Panc1 (cell line): ENCODE data around the gene ITGB1BP2. TPM values are rescaled to one million over a fixed set of nuclear protein-coding genes. Genes with fewer than 3 reads are reported as not detected.
"Not testable (repeated sequence)": the region's sequence is repeated elsewhere in the genome, so short reads cannot be mapped to it uniquely, and the experiment has no call there.

Experiments
- ATAC-seq: fragments of 200-7000 bp; cut with Tn5 transposase; 2 replicates; pipeline ENCODE4 v1.9.1; 2020; ENCODE audit warnings: mild to moderate bottlenecking, moderate library complexity
- BruUV-seq: library from RNA; stranded (reverse); fragments of 400-500 nt; replicated peaks from 2 replicates; lab custom pipeline; 2021; lab: Mats Ljungman, UMichigan
- CTCF ChIA-PET: fragments of 300-600 bp; sonication (Branson Sonifier 250); formaldehyde crosslinking; loops from one replicate; lab custom pipeline; 2022; ENCODE audit warnings: antibody characterized with exemption; lab: Charles Lee
- POLR2A ChIA-PET: fragments of 300-600 bp; sonication (Branson Sonifier 250); formaldehyde crosslinking; loops from one replicate; lab custom pipeline; 2022; ENCODE audit warnings: antibody characterized with exemption; lab: Charles Lee
- DNase-seq: peaks from one replicate; pipeline ENCODE4 v3.0.0-alpha.2; 2010; ENCODE audit warnings: low read depth, low spot score
- H3K27ac ChIP-seq: 2 replicates; pipeline ENCODE4 v1.5.1; 2011; ENCODE audit warnings: mild to moderate bottlenecking, low read length, inconsistent platforms
- H3K27me3 ChIP-seq: fragments of 200-500 bp; sonication (Bioruptor generic); 2 replicates; pipeline ENCODE4 v1.6.0; 2014; ENCODE audit warnings: low read length, inconsistent platforms; ENCODE audit not compliant: control insufficient read depth, insufficient read depth
- H3K36me3 ChIP-seq: fragments of 200-500 bp; sonication (Bioruptor generic); 2 replicates; pipeline ENCODE4 v1.5.1; 2014; ENCODE audit warnings: inconsistent platforms, mild to moderate bottlenecking, low read length, moderate library complexity; ENCODE audit not compliant: control insufficient read depth, insufficient read depth
- H3K4me1 ChIP-seq: 2 replicates; pipeline ENCODE4 v1.5.1; 2011; ENCODE audit warnings: inconsistent platforms, mild to moderate bottlenecking, low read length, moderate library complexity; ENCODE audit not compliant: control insufficient read depth, insufficient read depth
- H3K4me3 ChIP-seq, 2 experiments: 2 replicates each; pipeline ENCODE4 v1.5.1; 2011 to 2012; ENCODE audit warnings: low read depth in 2 of 2, low read length in 2 of 2, mild to moderate bottlenecking in 2 of 2, inconsistent platforms in 1 of 2, moderate library complexity in 1 of 2
- H3K9me3 ChIP-seq: fragments of 200-500 bp; sonication (Bioruptor generic); 2 replicates; pipeline ENCODE4 v1.5.1; 2014; ENCODE audit warnings: low read depth, mild to moderate bottlenecking, inconsistent platforms, low read length, moderate library complexity; ENCODE audit not compliant: control insufficient read depth, insufficient read depth
- CTCF ChIP-seq: fragments of 450-650 bp; IDR thresholded peaks from 2 replicates; pipeline ENCODE4 v1.5.1; 2017; ENCODE audit warnings: mild to moderate bottlenecking
- POLR2AphosphoS5 ChIP-seq: IDR thresholded peaks from 2 replicates; pipeline ENCODE4 v1.6.1; 2012; ENCODE audit warnings: mild to moderate bottlenecking, low read depth, low read length, moderate library complexity
- REST ChIP-seq, 2 experiments: IDR thresholded peaks; 2 replicates each; pipeline ENCODE4 v1.6.1; 2011 to 2012; ENCODE audit warnings: low read depth in 2 of 2, control low read depth in 1 of 2, low read length in 1 of 2, mild to moderate bottlenecking in 1 of 2, moderate library complexity in 1 of 2; ENCODE audit not compliant: insufficient read depth in 1 of 2
- SIN3A ChIP-seq: IDR thresholded peaks from 2 replicates; pipeline ENCODE4 v1.6.1; 2012; ENCODE audit warnings: low read depth, mild to moderate bottlenecking, low read length, moderate library complexity, borderline replicate concordance; ENCODE audit not compliant: insufficient read depth
- TCF7L2 ChIP-seq: IDR thresholded peaks from 2 replicates; pipeline ENCODE4 v1.6.1; 2011; ENCODE audit warnings: mild to moderate bottlenecking, low read depth, low read length, inconsistent platforms
- in situ Hi-C: cut with HindIII; loops from 2 replicates; pipeline ENCODE4 v1.10.0; 2016; ENCODE audit warnings: low sequenced_read_pairs, low pct_unique_long_range_greater_than_20kb
- intact Hi-C: fragments of 100-400 bp; cut with micrococcal nuclease; formaldehyde crosslinking; loops from one replicate; pipeline ENCODE4 v1.10.0; 2022; ENCODE audit not compliant: unreplicated experiment
- total RNA-seq: library from RNA; stranded (reverse); gene quantifications from one replicate; pipeline ENCODE4 v1.2.1, GENCODE V29; 2021; ENCODE audit not compliant: unreplicated experiment

Gene ITGB1BP2
- total RNA-seq, 1 experiment from 2014 or later: 1.4 TPM

GRCh38 chrX:71321731-71322130 is 20.2 kb downstream of the ITGB1BP2 start:
- H3K27ac ChIP-seq: no peak overlapping the region
- TF ChIP-seq REST (IDR thresholded peaks at IDR 0.05; ENCODE audit: insufficient read depth in 1 of 2, low read depth in 2 of 2, low read length in 1 of 2) (no peak), POLR2AphosphoS5 (no peak), SIN3A (no peak), TCF7L2 (no peak), CTCF (no peak)
- no peaks in the 10 kb centered on the region for H3K27me3 ChIP-seq
- CTCF ChIA-PET: no interaction called here
- no TSS peak for BruUV-seq
- no peaks in the 10 kb centered on the region for H3K36me3 ChIP-seq
- intact Hi-C loops (no loop called here), in situ Hi-C loops (no loop called here)
- H3K4me3 ChIP-seq: no peak overlapping the region
- POLR2A ChIA-PET: no interaction called here
- ATAC-seq: no peak
- no peak for DNase-seq
- no peaks in the 10 kb centered on the region for H3K4me1 ChIP-seq
- no peaks in the 10 kb centered on the region for H3K9me3 ChIP-seq

GRCh38 chrX:71324452-71324851 is 22.9 kb downstream of the ITGB1BP2 start:
- H3K9me3 ChIP-seq, BruUV-seq, H3K4me3 ChIP-seq, H3K4me1 ChIP-seq, H3K36me3 ChIP-seq, in situ Hi-C loops, intact Hi-C loops, POLR2A ChIA-PET, DNase-seq, CTCF ChIA-PET, H3K27ac ChIP-seq, ATAC-seq, H3K27me3 ChIP-seq: not testable (repeated sequence)

GRCh38 chrX:71326394-71326793 is 24.8 kb downstream of the ITGB1BP2 start:
- TF ChIP-seq POLR2AphosphoS5: no peak
- TF ChIP-seq SIN3A: no peak
- TF ChIP-seq REST (IDR thresholded peaks at IDR 0.05; ENCODE audit: insufficient read depth in 1 of 2, low read depth in 2 of 2, low read length in 1 of 2): no peak
- TF ChIP-seq TCF7L2: no peak
- TF ChIP-seq CTCF: no peak
- no peaks in the 10 kb centered on the region for H3K36me3 ChIP-seq
- no peak overlapping the region for H3K27ac ChIP-seq
- no peak overlapping the region for H3K4me3 ChIP-seq
- DNase-seq: no peak
- H3K4me1 ChIP-seq: no peaks in the 10 kb centered on the region
- in situ Hi-C loops (no loop called here), intact Hi-C loops (no loop called here)
- ChIA-PET CTCF (no interaction called here), POLR2A (no interaction called here)
- BruUV-seq: no TSS peak
- no peaks in the 10 kb centered on the region for H3K9me3 ChIP-seq
- H3K27me3 ChIP-seq: no peaks in the 10 kb centered on the region
- ATAC-seq: no peak

- H3K27ac ChIP-seq, H3K36me3 ChIP-seq, BruUV-seq, CTCF ChIA-PET, POLR2A ChIA-PET, in situ Hi-C loops, H3K27me3 ChIP-seq, H3K9me3 ChIP-seq, intact Hi-C loops, DNase-seq, H3K4me1 ChIP-seq, H3K4me3 ChIP-seq, ATAC-seq: not testable (repeated sequence)
Measured at GRCh38 chrX:71349151-71349665, 47.7 kb downstream of the ITGB1BP2 start.
